GM21528 (cell line): Measurements from ENCODE around the gene ICAM4.

ENCODE experiments used
- ATAC-seq: cut with Tn5 transposase; IDR thresholded peaks from one replicate; pipeline ENCODE4 v1.9.1; 2021; ENCODE audit warnings: mild to moderate bottlenecking, moderate library complexity; ENCODE audit not compliant: unreplicated experiment, low FRiP score

Gene ICAM4

GRCh38 chr19:10317045-10317856 lies 30.5 kb downstream of the ICAM4 start:
- no peak for ATAC-seq

- no peak for ATAC-seq
Measured at GRCh38 chr19:10317857-10318462, 31.2 kb downstream of the ICAM4 start.

GRCh38 chr19:10318807-10319682 lies 32.3 kb downstream of the ICAM4 start:
- no peak for ATAC-seq

GRCh38 chr19:10320602-10321416 lies 34.1 kb downstream of the ICAM4 start:
- ATAC-seq, result no peak

- ATAC-seq, result no peak
Measured at GRCh38 chr19:10321417-10321797, 34.7 kb downstream of the ICAM4 start.

GRCh38 chr19:10321874-10322835 lies 35.4 kb downstream of the ICAM4 start:
- ATAC-seq, result no peak

- ATAC-seq, result no peak
Measured at GRCh38 chr19:10325732-10326131, 39.0 kb downstream of the ICAM4 start.

GRCh38 chr19:10327793-10328192 lies 41.0 kb downstream of the ICAM4 start:
- ATAC-seq, result no peak

GRCh38 chr19:10328558-10329429 lies 42.0 kb downstream of the ICAM4 start:
- no peak for ATAC-seq

- ATAC-seq, result no peak
Measured at GRCh38 chr19:10329555-10329954, 42.8 kb downstream of the ICAM4 start.

- ATAC-seq, result no peak
Measured at GRCh38 chr19:10332158-10332964, 45.6 kb downstream of the ICAM4 start.

- peak; percentile 80 for ATAC-seq
Measured at GRCh38 chr19:10332965-10333757, 46.4 kb downstream of the ICAM4 start, which contains the start of gene RAVER1. RAVER1 (minus strand) TSS chr19:10333529; CDS start chr19:10333507, 22 bp downstream.

- no peak for ATAC-seq
Measured at GRCh38 chr19:10333758-10334587, 47.2 kb downstream of the ICAM4 start.

GRCh38 chr19:10334588-10335351 lies 48.0 kb downstream of the ICAM4 start:
- no peak for ATAC-seq
